Activated B cell treated with CpG ODN at 0.5 μM for 24 hours (primary cell): ENCODE results near the gene XAGE3. TPM values are rescaled to one million over a fixed set of nuclear protein-coding genes. Genes with fewer than 3 reads are reported as not detected.
"Not testable (repeated sequence)": the region's sequence is repeated elsewhere in the genome, so short reads cannot be mapped to it uniquely, and the experiment has no call there.

Experiments
- ATAC-seq: fragments of 200-7000 bp; cut with Tn5 transposase; one replicate; pipeline ENCODE4 v1.10.0; 2021; ENCODE audit warnings: low read depth, mild to moderate bottlenecking, moderate library complexity
- CTCF ChIA-PET: fragments of 350-600 bp; sonication (Branson Sonifier 250); formaldehyde crosslinking; loops from one replicate; lab custom pipeline; 2021; ENCODE audit warnings: antibody characterized with exemption; lab: Charles Lee
- POLR2A ChIA-PET: fragments of 350-600 bp; sonication (Branson Sonifier 250); formaldehyde crosslinking; loops from one replicate; lab custom pipeline; 2021; ENCODE audit warnings: antibody characterized with exemption; lab: Charles Lee
- DNase-seq: peaks from one replicate; pipeline ENCODE4 v3.0.0; 2022
- H3K27ac Mint-ChIP-seq: one replicate; pipeline ENCODE4 v1.8.0; 2020; ENCODE audit warnings: mixed read lengths
- H3K27me3 Mint-ChIP-seq: one replicate; pipeline ENCODE4 v1.8.0; 2021; ENCODE audit warnings: mixed read lengths
- H3K36me3 Mint-ChIP-seq: one replicate; pipeline ENCODE4 v1.8.0; 2021; ENCODE audit warnings: low read depth, mixed read lengths
- H3K4me1 Mint-ChIP-seq: one replicate; pipeline ENCODE4 v1.8.0; 2021; ENCODE audit warnings: mixed read lengths
- H3K4me3 Mint-ChIP-seq: one replicate; pipeline ENCODE4 v1.8.0; 2020; ENCODE audit warnings: mild to moderate bottlenecking, mixed read lengths
- H3K9me3 Mint-ChIP-seq: one replicate; pipeline ENCODE4 v1.8.0; 2020; ENCODE audit warnings: mixed read lengths
- CTCF ChIP-seq: fragments of 200-600 bp; IDR thresholded peaks from one replicate; pipeline ENCODE4 v1.8.0; 2022; ENCODE audit warnings: antibody characterized with exemption, mild to moderate bottlenecking
- intact Hi-C: fragments of 100-400 bp; cut with micrococcal nuclease; formaldehyde crosslinking; loops from one replicate; pipeline ENCODE4 v1.15.1; 2024
- total RNA-seq: library from RNA; stranded (reverse); gene quantifications from 2 replicates; pipeline ENCODE4 v1.2.3, GENCODE V29; 2022

XAGE3 gene
- total RNA-seq, 1 donor from 2014 or later: not detected

DNA sequence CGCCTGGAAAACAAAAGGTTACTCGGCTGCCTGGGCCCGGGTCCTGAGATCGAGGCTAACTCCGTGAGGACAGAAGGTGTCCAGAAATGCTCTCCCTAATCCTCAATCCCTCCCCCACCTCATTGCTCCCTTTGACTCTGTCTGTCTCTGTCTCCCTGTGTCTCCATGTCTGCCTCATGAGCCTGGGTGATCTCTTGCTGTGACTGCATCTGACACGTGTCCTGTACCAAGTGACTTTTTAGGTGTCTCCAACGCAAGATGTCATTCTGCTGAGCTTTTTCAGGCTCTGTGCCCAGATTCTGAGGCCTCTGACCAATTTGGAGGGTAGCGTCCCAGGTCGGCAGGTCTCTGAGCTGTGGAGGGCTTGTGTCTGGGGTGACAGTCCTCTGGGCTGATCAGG is 20.2 kb upstream of the XAGE3 start:
- H3K9me3 Mint-ChIP-seq, DNase-seq, H3K4me3 Mint-ChIP-seq, CTCF ChIA-PET, H3K27ac Mint-ChIP-seq, intact Hi-C loops, ATAC-seq, H3K27me3 Mint-ChIP-seq, POLR2A ChIA-PET, H3K36me3 Mint-ChIP-seq, H3K4me1 Mint-ChIP-seq: not testable (repeated sequence)

GRCh38 chrX:52887459-52887858 is 19.6 kb upstream of the XAGE3 start:
- POLR2A ChIA-PET, H3K27me3 Mint-ChIP-seq, H3K9me3 Mint-ChIP-seq, H3K4me3 Mint-ChIP-seq, DNase-seq, H3K4me1 Mint-ChIP-seq, H3K36me3 Mint-ChIP-seq, CTCF ChIA-PET, intact Hi-C loops, H3K27ac Mint-ChIP-seq, ATAC-seq: not testable (repeated sequence)

GRCh38 chrX:52876386-52876785 is 8.5 kb upstream of the XAGE3 start:
- DNase-seq, H3K4me3 Mint-ChIP-seq, intact Hi-C loops, H3K9me3 Mint-ChIP-seq, ATAC-seq, H3K4me1 Mint-ChIP-seq, POLR2A ChIA-PET, H3K27me3 Mint-ChIP-seq, CTCF ChIA-PET, H3K27ac Mint-ChIP-seq, H3K36me3 Mint-ChIP-seq: not testable (repeated sequence)

GRCh38 chrX:52875436-52875835 is 7.6 kb upstream of the XAGE3 start:
- H3K27me3 Mint-ChIP-seq, H3K9me3 Mint-ChIP-seq, H3K27ac Mint-ChIP-seq, intact Hi-C loops, CTCF ChIA-PET, H3K4me3 Mint-ChIP-seq, DNase-seq, POLR2A ChIA-PET, H3K36me3 Mint-ChIP-seq, H3K4me1 Mint-ChIP-seq, ATAC-seq: not testable (repeated sequence)

DNA sequence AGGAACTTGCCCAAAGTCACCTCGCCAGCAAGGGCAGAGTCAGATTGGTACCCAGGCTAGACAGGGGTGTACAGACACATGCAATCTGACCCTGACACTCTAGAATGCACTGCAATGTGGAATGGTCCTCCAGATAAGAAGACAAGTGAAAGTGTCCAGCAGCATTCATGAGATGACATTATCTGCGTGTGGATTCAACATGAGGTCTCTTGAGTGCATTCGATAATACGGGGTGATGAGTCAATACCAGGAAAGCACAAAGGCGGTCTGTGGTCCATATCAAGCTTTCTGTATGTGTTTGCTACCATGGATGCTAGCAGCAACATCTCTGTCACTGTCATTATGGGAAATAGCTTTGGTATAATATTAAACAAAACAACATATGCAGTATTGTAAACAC is 6.8 kb upstream of the XAGE3 start:
- intact Hi-C loops: no loop called here
- Mint-ChIP-seq H3K27me3 (peaks cover 5% of the 10 kb centered on the region), H3K36me3 (no peaks in the 10 kb centered on the region), H3K4me3 (no peak overlapping the region), H3K4me1 (no peaks in the 10 kb centered on the region), H3K27ac (no peak overlapping the region), H3K9me3 (no peaks in the 10 kb centered on the region)
- no peak for DNase-seq
- ChIA-PET CTCF (no interaction called here), POLR2A (no interaction called here)
- no peak for TF ChIP-seq CTCF
- ATAC-seq: no peak

DNA sequence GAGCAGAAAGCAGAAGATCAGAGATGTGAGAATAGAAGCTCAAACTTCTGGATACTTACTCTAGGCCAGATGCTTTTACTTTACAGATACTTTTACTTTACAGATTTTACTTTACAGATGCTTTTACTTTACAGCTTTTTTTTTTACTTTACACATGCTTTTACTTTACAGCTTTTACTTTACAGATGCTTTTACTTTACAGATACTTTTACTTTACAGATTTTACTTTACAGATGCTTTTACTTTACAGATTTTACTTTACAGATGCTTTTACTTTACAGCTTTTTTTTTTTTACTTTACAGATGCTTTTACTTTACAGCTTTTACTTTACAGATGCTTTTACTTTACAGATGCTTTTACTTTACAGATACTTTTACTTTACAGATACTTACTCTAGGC is 5.9 kb upstream of the XAGE3 start:
- H3K9me3 Mint-ChIP-seq, ATAC-seq, DNase-seq, H3K4me3 Mint-ChIP-seq, H3K27ac Mint-ChIP-seq, intact Hi-C loops, POLR2A ChIA-PET, H3K27me3 Mint-ChIP-seq, H3K36me3 Mint-ChIP-seq, H3K4me1 Mint-ChIP-seq: not testable (repeated sequence)
- CTCF ChIA-PET: interaction anchor here (0.8 kb wide), 1 partner anchor 263 kb away, joined by 3 read pairs; no protein-coding TSS in a partner anchor

GRCh38 chrX:52870046-52870445 is 2.2 kb upstream of the XAGE3 start:
- no peaks in the 10 kb centered on the region for H3K36me3 Mint-ChIP-seq
- TF ChIP-seq CTCF: no peak
- no peaks in the 10 kb centered on the region for H3K9me3 Mint-ChIP-seq
- ChIA-PET CTCF (no interaction called here), POLR2A (no interaction called here)
- DNase-seq: no peak
- peaks cover 5% of the 10 kb centered on the region for H3K27me3 Mint-ChIP-seq
- no peaks in the 10 kb centered on the region for H3K4me1 Mint-ChIP-seq
- intact Hi-C loops: no loop called here
- H3K4me3 Mint-ChIP-seq: no peak overlapping the region
- ATAC-seq: no peak
- no peak overlapping the region for H3K27ac Mint-ChIP-seq
